ENCODE results near the gene PDLIM4.

PDLIM4 gene

GRCh38 chr5:132268769-132269551 is 11.5 kb downstream of the PDLIM4 start:
- FAIRE-seq: no peak

GRCh38 chr5:132269635-132270334 is 12.3 kb downstream of the PDLIM4 start:
- FAIRE-seq: no peak

GRCh38 chr5:132270335-132270665 is 12.8 kb downstream of the PDLIM4 start:
- FAIRE-seq: no peak

- no peak for FAIRE-seq
Observed at GRCh38 chr5:132270706-132271105, 13.2 kb downstream of the PDLIM4 start.

GRCh38 chr5:132271251-132272246 is 14.1 kb downstream of the PDLIM4 start:
- no peak for FAIRE-seq

- FAIRE-seq: no peak
Observed at GRCh38 chr5:132272311-132273210, 15.1 kb downstream of the PDLIM4 start.

- no peak for FAIRE-seq
Observed at GRCh38 chr5:132273631-132274030, 16.1 kb downstream of the PDLIM4 start.

GRCh38 chr5:132274050-132274792 is 16.7 kb downstream of the PDLIM4 start:
- FAIRE-seq: no peak

- no peak for FAIRE-seq
Observed at GRCh38 chr5:132275367-132276220, 18.1 kb downstream of the PDLIM4 start.

GRCh38 chr5:132277256-132277655 is 19.8 kb downstream of the PDLIM4 start:
- no peak for FAIRE-seq

GRCh38 chr5:132277971-132278853 is 20.7 kb downstream of the PDLIM4 start:
- FAIRE-seq: no peak

GRCh38 chr5:132279801-132280200 is 22.3 kb downstream of the PDLIM4 start:
- no peak for FAIRE-seq

- no peak for FAIRE-seq
Observed at GRCh38 chr5:132280371-132281240, 23.1 kb downstream of the PDLIM4 start.

GRCh38 chr5:132281856-132282614 is 24.5 kb downstream of the PDLIM4 start:
- no peak for FAIRE-seq

GRCh38 chr5:132283423-132284043 is 26.0 kb downstream of the PDLIM4 start:
- FAIRE-seq: no peak

GRCh38 chr5:132289097-132289496 is 31.6 kb downstream of the PDLIM4 start:
- FAIRE-seq: no peak

- FAIRE-seq: no peak
Observed at GRCh38 chr5:132291026-132291425, 33.5 kb downstream of the PDLIM4 start.

All from colon (tissue), 2 donors.